HG02852 (cell line): ENCODE data around the gene PAPPA.

Experiments
- ATAC-seq: cut with Tn5 transposase; IDR thresholded peaks from one replicate; pipeline ENCODE4 v1.9.1; 2021; ENCODE audit warnings: mild to moderate bottlenecking, moderate library complexity; ENCODE audit not compliant: unreplicated experiment

Gene PAPPA

DNA sequence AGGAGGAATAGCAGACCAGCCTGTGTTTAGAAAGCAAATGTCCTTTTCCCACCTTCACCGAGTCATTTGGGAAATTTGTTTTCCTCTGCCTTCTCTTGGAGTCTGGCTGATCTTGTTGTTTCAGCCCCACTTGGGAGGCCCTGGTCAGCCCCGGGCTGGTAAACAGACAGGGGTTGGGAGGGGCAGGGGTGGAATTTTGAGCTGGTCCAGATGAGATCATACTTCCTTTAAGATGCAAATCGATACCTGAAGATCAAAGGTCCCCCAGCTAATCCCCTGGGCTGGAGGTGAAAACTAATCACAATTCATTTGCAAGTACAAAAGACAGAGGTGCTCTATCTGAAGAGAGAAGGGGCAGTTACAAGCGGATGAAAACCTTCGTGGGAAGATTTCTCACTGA, 118.4 kb downstream of the PAPPA start:
- ATAC-seq = no peak

DNA sequence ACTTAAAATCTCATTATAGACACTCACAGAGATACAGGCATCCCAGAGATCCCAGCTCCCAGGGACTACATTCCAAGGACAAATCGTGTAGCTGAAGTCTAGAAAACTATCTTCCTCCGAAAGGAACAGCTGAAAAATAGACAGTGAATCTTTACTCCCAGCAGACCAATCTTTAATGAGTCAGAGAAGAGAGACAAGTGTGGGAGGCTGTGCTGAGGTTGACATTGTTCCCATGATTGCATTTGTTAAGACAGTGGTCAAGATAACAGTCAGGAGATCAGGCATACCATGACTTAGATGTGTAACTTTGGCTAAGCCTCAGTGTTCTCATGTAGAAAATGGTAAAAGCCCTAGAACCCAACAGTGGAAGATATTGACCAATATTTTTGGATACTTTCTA, 120.7 kb downstream of the PAPPA start:
- no peak for ATAC-seq

DNA sequence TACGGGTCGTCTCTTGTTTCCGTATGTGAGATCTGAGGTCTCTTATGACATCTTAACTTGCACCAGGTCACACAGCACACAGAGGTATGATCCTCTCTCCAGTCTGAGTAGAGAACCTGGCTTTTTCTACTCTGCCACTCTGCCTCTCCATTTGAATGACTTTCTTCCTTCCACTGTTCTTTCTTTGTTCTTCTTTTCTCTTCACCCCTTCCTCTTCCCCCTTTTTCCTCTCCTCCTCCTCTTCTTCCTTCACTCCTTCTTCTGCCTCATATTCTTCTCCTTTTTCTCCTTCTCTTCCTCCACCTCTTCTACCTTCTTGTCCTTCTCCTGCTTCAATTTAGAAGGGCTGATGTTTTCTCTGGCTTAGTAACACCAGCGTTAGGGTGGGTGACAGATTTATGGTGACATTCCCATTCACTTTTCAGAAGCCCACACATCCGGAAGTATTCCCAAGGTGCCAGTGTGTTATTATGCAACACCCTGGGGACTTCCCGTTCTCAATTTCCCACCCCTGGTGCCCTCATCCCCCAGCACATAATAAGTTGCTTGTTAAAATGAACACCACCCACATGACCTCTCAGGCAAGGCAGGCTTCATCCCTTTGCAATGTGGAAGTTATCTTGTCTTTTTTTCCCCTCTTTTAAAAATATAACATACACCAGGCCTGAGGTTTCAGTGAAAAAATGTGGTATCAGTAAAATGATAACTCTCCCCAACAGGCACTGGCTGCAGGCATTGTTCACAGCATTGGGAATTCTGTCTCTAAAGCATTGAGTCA, 122.0 kb downstream of the PAPPA start:
- no peak for ATAC-seq

DNA sequence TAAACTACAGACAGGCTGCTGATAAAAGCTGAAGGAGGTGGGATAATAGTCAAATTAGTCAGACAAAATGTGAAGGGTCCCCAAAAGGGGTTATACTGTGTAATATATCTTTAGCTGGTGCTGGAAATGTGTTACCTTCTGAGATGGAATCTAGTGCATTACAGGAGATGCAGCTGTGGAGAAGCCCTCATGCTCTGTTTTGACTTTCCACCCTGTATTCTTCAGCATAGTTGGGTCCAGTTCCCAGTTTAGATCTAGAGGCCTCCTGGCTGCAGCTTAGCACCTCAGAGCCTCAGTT, 122.6 kb downstream of the PAPPA start:
- ATAC-seq = no peak

DNA sequence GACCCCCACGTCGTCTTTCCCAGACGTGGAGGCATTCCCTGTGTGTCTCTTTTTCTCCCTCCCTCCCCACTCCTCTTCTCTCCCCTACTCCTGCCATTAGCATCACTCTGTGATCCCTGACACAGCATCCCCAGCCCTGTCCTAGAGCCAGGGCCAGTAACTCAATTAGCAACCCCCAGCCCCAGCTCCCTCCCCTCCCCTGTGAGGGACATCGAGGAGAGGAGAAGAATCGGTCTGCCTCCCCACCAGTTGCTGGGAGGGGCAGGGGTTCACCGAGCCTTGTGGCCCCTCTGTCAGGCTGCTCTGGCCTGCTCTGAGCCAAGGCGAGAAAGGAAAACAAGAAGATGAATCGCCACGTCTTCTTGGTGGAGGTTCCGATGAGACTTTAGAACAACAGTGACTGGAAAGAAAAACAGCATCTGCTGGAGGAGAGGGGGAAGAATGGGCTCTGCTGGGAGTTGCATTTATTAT, 123.1 kb downstream of the PAPPA start:
- no peak for ATAC-seq

DNA sequence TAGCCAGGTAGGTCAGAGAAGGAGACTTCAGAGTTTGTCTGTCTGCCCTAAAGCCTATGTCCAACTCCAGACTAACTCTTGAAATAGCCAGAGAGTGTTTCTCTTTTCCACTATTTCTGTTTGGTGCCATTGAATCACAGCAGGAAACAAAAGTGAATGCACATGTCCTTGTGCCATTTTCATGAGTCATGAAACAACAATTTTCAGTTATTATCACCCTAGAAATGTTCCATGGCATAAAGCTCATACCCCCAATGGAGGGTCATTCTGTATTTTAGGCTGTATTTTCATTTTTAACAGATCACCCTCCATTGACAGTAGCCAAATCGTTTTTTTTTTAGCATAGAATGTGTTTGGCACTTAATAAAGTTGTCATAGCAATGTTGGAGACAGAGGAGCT, 124.7 kb downstream of the PAPPA start:
- ATAC-seq = no peak

DNA sequence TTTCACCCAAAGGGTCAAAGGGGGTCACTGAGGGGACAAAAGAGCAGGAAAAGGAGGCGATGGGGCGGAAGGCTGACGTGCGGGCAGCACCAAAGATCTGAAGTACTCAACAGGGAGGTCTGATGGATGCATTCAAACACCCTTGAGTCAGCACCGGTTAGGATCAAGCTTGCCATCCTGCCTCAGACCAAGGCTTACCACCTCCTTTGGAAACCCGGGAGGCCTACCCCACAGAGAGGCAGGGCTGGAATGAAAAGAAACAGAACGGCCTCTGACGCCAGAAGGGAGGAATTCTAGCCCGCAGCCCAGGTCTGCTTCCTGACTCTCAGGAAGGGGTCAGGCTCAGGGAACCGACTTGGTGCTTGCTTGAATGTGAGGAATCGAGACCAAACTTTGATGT, 125.6 kb downstream of the PAPPA start:
- no peak for ATAC-seq

DNA sequence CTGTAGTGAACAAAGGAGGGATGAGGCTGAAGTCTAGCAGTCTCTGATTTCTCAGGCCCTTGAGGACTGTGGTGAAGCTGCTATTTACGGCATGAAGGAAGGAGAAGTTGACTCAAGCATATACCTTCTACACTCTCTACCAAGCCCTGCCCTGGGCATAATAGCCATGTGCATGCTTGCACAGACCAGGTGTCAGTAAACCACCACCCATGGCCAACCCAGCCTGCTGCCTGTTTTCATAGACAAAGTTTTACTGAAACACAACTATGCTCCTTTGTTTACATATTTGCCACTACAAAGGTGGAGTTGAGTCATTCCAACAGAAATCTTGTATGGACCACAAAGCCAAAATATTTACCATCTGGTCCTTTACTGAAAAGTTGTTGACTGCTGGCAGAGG, 126.9 kb downstream of the PAPPA start:
- no peak for ATAC-seq

DNA sequence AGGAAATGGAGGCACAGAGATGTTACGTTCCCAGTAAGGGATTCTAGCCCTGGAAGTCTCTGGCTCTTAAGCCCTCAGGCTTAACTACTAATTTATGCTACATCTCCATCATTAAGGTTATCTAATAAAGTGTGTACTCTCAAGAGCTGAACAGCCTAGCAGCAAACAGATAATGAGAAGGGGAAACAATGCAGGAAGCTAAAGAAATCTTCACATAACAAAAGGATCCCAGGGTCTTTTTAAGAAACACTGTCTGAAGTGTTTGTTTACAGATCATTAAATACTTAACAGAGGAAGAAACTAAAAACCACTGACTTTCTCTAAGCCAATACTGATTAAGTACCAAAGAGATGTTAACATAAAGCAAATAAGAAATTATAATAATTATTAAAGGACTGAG, 129.0 kb downstream of the PAPPA start:
- no peak for ATAC-seq

DNA sequence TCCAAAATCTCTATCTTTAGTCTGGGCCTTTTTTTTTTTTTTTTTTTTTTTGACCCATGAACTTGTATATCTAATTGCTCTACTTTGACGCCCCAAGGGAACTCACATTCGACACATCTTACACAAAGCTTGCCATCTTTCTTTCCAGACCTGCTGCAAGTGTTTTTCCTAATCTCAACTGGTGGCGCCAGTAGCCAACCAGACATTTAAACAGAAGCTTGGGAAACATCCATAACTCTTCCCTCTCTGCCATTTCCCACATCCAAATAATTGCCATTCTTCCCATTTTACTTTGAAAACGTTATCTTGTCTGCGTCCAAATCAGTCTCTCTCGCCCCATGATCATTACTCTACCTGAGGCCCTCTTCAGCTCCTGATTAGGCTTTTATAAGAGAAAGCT, 130.9 kb downstream of the PAPPA start:
- no peak for ATAC-seq

DNA sequence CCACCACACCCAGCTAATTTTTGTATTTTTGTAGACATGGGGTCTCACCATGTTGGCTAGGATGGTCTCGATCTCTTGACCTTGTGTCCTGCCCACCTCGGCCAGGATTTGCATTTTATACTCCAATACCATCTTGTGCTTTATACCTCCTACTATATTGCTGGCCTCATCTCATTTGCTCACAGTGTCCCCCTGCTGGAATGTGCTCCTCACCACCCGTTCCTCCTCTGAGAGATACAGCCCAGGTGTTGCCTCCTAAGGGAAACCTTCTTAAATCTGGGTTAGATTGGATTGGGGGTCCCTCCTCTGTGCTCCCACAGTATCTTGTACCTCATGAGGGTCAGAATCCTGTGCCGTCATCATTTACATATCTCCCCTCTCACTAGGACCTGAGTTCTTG, 131.7 kb downstream of the PAPPA start:
- no peak for ATAC-seq

DNA sequence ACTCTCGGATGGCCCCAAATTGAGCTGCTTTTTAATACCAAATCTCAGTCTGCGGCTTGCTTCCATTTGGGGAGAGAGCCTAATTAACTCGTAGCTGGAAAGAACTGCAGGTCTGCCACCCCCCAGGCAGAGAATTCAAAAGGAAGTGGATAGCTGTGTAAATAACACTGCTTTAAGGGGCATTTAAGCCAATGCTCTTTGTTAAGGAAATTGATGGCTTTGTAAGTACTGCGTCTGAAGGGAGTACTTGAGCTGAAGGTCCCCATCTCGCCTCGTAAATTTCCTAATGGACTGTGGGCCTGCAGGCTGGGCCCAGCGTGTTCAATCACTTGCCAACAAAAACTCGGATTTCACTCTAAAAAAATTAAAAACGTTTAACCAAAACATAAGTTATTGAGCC, 132.7 kb downstream of the PAPPA start:
- no peak for ATAC-seq

DNA sequence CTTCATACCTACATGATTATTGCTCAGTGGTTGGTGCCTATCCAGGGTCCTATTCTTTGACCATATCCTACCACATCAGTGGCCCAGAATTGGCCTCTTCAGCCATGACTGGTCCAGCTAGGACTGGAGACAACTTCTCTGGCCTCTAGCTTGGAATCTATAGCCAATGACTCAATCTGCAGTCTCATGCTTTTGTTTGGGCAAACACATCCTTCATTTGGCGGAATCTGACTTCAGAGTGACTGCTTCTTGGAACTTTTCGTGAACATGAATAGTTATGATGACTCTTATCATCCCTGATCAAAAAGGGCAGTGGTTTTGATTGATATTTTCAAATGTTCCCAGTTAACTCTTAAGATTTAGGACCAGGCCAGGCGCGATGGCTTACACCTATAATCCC, 134.1 kb downstream of the PAPPA start:
- no peak for ATAC-seq

DNA sequence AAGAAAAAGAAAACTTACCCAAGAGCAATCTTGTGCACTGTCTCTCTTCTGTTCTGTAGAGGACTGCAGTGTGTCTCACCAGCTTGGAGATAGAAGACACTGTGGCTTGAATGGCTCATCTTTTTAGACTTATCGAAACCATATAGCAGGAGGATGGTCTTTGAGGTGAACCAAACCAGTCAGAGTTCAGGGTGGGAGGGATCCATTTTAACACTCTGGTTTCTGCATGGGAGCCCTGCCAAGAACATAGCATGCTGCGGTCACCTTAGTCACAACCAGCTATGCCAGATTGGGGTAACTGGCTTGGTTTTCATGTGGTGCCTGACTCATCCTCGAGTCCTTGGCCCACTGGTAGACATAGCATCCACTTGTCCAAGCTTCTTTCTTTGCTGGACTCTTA, 135.1 kb downstream of the PAPPA start:
- ATAC-seq = no peak

DNA sequence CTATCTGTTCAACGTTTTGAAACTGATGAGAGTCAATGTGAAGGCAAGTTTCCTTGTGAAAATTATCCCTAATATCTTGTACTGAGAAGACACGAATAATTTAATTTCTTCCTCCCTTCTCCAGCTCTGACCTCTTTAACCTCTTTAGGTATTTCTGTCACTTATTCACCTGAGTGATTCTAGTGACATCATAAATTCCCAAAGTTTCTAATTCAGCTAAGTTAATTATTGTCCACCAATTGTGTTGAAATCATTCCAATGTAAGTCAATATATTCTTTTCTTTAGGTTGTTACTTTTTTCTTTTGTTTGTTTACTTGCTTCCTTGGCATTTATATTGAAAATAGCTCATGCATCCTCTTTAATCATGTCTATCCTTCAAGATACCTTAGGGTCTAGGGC, 143.8 kb downstream of the PAPPA start:
- ATAC-seq = no peak

DNA sequence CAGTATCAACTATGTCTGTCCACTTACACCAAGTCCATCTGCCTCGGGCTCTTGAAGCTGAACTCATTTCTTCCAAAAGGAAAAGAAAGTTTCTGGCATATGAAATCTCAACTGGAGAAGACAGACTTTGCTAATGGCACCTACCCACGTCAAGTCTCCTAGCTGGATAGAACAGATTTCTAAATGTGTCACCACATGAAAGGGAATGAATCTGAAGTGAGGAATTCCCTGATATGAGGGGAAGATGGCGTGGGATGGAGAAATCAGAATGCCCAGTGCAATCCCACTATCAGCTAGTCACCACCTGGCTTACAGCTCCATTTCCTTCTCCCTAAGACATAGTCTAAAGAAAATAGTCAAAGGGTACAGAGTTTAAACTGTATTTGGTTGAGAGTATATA, 144.7 kb downstream of the PAPPA start:
- ATAC-seq = no peak

DNA sequence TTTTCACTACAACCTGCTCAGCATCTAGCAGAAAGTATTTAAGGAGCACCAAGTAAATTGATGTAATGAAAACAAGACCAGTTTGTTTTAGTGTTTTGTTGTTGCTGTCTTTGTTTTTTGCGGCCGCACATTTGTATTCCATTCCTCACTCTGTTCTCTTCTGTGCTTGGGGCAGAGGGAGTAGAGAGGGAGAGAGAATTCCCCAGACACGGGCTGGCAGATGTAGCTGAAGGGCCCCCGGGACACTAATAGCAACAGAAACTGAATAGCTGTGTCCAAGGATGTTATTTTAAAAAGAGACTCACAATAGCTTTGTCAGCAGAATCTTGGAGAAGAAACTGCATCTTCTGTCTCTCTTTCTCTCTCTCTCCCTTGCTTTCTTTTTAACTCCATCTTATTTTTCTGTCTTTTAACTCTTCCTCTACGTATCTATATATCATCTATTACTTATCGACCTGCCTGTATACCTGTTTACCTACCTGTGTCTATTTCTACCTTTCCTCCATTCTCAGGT, 145.3 kb downstream of the PAPPA start:
- ATAC-seq = no peak

DNA sequence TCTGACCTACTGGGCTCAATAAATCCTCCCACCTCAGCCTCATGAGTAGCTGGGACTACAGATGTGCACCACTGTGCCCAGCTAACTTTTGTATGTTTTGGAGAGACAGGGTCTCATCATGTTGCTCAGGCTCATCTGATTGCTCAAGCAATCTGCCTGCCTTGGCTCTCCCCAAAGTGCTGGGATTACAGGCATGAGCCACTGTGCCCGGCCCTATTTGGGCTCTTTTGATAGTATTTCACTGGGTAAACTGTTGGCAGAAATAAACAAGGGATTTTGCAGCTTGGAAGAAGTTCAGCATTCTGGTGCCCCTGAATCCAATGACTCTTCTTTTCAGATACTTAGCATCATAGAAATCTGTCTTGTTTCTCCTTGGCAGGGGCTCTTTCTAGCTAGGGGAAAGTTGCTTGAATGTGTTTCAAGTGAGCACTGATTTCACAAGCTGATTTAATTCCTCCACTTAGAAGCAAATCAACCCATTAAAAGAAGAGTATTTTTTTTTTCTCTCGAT, 146.8 kb downstream of the PAPPA start:
- ATAC-seq = no peak

DNA sequence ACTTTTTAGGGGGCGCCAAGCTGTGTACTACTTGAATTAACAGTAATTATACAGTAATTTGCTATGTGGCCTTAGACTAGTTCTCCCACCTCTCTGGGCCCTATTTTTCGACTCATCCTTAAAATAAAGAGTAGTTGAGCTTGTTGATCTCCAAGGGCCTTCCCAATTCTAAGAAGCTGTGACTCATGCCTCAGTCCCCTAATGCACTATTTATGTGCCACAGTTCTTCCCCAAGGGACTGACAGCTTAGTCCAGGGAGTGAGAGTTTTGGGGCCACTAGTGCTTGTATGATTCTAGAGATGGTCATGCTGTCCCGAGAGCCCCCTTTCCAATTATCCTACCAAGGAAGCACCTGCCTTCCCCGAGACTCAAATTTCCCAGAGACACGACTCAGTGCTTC, 149.7 kb downstream of the PAPPA start:
- ATAC-seq = no peak

DNA sequence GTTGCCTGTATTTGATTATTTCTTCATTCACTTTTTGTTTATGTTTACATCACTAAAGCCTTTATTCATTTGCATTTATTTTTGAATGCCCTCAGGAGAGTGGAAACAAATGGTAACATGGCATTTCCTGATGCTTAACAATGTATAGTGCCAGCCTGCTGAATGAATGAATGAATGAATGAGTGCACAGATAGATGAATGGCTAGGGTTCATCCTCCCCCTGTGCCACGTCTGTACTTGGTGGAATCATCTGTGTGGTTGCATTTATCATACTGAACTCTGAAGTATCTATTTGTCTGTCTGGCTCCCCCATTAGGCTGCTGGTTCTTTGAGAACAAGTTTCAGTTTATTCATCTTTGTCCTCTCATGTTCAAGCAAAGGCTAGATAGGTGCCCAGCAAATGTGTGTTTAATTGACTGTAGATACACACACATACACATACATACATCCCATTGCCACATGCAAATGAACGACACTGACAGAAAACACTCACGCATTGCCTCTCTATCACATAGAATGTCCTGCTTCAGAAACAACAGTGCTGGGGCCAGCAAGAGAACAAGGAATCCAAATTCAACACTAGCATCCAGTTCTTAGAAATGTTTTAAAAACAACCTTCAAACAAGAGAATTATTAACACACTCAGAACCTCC, 150.4 kb downstream of the PAPPA start:
- no peak for ATAC-seq

DNA sequence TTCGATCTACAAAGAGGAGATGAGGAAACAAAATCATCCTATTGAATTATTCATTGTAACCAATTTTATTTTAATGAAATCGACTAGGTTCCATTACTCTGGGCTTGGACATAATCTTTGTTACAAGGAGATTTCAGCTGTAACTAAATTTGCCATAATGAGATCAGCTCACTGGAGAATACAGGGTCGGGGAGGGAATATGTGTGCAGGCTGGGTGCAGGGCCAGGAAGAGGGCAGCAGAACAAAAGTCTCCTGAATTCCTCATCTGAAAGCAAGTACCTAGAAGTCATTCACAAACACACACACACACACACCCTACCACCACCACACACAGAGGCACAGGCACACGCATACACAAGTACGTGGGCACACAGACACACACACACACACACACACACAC, 151.2 kb downstream of the PAPPA start:
- ATAC-seq = no peak

DNA sequence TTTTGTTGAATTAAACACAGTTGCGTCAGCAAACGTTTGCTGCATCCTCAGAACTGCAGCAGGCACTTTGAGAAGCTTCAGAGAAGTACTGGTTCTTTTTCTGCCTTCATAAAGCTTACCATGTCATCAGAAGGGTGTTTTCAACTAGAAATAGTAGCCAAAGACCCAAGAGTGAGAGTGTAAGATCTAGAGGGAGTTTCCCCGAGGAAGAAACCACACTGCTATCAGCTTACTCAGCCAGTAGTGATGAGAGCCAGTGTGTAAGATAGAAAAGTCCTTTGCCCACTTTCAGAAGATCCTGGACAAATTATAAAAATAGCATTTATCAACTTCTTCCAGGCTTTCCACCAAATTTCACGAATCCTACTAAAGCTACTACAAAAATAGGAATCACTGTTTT, 154.5 kb downstream of the PAPPA start:
- no peak for ATAC-seq
